GOT3 (cell line): ENCODE results near the gene DTD1.
"Not testable (repeated sequence)": the region's sequence is repeated elsewhere in the genome, so short reads cannot be mapped to it uniquely, and the experiment has no call there.

Source experiments
- DNase-seq: peaks from one replicate; lab custom pipeline; 2025; ENCODE audit warnings: mixed read lengths; lab: John Stamatoyannopoulos, UW

DTD1 gene

DNA sequence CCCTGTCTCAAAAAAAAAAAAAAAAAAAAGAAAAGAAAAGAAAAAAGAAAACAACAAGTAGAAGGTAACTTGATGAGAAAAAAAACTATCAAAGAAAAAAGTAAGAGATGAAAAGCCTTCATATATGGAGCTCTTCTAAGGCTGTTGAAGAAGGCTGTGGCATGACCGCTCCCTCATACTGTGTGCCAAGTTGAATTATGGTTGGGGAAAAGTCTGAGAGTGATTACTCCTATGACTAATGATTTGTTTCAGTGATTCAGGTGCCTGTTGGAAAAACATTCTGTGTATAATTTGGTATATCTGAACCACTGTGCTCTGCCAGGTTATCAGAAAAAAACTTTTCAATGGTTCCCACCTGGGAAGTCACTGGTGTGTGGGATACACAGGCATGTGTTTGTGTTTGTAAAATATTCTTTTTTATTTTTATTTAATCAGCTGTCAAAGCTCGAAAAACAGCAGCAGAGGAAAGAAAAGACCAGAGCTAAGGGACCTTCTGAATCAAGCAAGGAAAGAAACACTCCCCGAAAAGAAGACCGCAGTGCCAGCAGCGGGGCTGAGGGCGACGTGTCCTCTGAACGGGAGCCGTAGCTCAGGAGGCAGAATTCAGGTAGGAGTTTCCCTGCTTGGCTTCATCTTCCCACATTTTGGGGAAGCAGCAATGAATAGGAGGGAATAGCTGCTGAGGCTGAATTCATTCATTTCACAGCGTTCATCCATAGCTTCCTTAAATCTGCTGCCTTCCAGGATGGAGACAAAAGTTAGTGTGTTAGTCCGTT is 156.0 kb downstream of the DTD1 start:
- DNase-seq: no peak

GRCh38 chr20:18747090-18747489 is 159.2 kb downstream of the DTD1 start:
- DNase-seq: no peak

DNA sequence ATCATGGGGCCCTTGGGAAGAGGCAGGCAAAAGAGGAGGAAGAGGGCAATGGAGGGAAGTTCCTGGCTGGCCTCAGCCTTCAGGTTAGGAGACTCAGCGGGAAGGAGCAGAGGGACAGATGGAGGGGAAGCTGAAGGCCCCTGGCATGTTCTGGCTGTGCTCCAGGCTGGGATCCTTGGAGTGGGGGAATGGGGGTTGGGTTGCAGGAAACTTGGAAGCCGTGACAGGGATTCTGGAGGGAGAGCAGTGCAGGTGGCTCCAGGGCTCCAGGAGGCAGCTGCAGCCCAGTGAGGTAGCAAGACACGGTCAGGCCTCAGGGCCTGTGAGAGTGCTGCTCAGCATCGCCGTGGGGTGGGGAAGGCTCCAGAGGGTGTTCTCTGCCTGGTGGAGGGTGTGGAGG is 161.1 kb downstream of the DTD1 start:
- DNase-seq: no peak

DNA sequence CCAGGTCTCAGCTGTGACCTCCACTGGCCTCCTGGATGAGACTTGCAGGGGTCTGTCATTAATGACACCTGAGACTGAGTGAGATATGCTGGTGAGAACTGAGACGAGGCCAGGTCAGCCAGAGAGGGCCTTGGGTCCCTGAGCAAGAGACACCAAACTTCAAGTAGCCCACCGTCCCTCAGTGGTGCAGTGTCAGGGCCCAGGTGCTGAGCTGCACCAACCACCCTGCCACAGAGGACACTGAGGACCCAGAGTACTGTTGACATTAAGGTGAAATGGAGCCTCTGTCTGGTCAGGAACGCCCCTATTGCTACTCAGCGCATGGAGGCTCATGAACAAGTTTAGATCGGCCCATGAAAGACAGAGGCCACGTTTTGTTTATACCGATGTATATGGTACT is 161.7 kb downstream of the DTD1 start:
- no peak for DNase-seq

- DNase-seq: no peak
Observed at GRCh38 chr20:18750735-18751134, 162.9 kb downstream of the DTD1 start.

GRCh38 chr20:18754030-18754652 is 166.3 kb downstream of the DTD1 start:
- DNase-seq: no peak

- no peak for DNase-seq
Observed at GRCh38 chr20:18754653-18755045, 166.8 kb downstream of the DTD1 start.

DNA sequence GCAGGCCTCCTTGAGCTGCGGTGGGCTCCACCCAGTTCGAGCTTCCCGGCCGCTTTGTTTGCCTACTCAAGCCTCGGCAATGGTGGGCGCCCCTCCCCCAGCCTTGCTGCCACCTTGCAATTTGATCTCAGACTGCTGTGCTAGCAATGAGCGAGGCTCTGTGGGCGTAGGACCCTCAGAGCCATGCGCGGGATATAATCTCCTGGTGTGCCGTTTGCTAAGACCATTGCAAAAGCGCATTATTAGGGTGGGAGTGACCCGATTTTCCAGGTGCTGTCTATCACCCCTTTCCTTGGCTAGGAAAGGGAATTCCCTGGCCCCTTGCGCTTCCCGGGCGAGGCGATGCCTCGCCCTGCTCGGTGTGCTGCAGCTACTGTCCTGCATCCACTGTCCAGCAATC is 173.0 kb downstream of the DTD1 start:
- DNase-seq: not testable (repeated sequence)

DNA sequence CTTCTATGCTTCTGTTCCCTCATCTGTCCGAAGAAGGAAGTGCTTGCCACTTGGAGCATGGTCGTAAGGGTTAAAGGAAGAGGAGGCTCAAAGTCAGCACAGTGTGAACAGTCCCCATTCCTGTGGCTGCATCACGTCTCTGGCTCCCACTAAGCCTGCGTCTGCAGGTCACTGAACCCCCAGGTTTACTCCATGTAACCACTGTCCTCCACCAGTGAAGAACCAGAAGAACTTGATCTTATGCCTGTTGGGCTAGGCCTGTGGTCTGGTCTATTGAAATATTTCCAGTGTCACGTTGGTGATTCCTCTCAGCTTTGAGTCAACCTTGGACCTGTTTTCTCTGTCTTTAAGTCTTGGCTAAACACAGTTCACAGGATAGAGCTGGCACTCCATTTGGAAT is 179.8 kb downstream of the DTD1 start:
- DNase-seq: no peak

DNA sequence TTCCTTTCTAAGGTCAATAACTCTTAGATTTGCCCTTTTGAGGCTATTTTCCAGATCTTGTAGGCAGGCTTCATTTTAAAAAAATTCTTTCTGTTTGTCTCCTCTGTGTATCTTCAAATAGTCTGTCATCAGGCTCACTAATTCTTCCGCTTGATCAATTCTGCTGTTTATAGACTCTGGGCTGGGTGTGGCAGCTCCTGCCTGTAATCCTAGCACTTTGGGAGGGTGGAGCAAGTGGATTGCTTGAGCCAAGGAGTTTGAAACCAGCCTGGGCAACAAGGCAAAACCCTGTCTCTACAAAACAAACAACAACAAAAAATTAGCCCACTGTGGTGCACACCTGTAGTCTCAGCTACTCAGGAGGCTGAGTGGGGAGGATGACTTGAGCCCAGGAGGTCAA is 185.7 kb downstream of the DTD1 start:
- no peak for DNase-seq

DNA sequence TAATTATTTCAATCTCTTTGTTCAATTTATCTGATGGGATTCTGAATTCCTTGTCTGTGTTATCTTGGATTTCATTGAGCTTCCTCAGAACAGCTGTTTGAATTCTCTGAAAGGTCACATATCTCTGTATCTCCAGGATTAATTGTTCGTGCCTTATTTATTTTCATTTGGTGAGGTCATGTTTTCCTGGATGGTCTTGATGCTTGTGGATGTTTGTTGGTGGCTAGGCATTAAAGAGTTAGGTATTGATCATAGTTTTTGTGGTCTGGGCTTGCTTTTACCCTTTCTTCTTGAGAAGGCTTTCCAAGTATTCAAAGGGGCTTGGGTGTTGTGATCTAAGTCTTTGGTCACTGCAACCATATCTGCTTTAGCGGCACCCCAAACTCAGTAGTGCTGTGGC is 186.4 kb downstream of the DTD1 start:
- DNase-seq: no peak

DNA sequence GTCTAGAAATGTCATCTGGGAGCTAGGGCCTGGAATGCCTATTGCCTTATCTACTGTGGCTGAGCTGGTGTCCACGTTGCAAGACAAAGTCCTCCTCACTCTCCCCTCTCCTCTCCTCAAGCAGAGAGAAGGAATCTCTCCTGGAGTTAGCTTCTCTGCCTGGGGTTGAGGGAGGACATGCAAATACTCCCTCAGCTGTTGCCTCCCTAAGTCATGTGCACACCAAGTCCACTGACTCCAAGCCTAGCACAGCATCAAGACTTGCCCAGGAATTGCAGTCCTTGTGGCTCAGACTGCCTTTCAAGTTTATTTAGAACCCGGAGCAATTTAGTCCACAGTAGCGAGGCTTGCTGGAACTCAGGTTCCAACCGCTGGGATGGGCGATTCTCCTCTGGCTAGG is 187.8 kb downstream of the DTD1 start:
- DNase-seq: no peak

DNA sequence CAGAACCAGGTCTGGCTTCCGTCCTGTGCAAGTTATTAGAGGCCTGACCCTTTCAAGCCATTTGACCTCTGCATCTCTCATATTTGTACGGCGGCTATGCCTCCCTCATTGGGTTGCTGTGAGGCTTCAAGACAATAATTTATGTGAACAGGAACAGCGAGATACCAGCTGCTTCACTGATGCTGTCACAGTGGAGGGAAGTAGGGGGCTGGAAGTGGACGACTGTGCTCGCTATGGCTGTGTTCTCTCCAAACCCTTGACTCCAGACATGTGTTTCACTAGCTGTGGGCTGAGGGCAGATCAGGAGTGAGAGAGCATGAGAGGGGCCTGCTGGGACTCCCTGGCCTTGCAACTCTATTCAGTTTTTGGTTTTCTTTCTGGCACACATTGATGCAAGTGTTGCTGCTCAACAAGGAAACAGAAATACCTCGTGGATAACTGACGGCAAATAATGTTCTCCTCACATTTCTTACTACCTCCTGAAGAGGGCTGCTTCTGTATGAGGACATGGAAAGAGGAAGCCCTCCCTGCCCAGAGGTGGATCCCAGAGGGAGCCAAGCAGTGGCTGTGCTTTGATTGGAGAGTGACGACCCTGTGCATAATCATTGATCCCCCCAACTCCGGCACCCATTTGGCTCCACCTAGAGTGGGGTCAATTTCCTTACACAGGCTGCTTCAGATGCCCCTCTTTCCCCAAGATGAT is 191.0 kb downstream of the DTD1 start:
- DNase-seq: no peak

DNA sequence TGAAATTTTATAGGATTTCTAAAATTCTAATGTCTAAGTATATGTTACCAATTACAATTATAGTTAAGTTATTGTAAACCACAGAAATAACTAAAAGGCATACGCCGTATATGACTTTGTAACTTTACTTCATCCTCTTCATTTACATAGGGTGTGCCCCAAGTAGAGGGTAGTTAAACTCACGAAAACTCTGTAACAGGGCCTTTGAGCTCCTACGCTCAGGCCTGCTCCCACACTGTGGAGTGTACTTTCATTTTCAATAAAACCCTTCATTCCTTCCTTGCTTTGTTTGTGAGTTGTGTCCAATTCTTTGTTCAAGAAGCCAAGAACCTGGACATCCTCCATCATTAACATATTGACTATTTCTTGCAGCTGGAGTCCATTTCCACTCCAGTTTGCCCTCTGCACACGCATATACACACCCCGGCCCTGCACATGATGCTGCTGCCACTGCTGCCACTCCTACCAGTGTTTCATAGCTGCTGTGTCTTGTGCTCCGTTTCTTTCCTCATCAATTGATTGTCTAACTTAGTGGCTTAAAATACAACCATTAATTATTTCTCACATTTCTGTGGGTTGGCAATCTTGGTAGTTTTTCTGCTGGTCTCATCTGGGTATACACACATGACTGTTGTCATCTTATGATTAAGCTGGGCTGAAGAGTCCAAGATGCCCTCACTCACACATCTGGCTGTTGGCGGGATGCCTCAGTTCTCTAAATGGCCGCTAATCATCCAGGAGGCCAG is 192.7 kb downstream of the DTD1 start:
- DNase-seq: no peak

DNA sequence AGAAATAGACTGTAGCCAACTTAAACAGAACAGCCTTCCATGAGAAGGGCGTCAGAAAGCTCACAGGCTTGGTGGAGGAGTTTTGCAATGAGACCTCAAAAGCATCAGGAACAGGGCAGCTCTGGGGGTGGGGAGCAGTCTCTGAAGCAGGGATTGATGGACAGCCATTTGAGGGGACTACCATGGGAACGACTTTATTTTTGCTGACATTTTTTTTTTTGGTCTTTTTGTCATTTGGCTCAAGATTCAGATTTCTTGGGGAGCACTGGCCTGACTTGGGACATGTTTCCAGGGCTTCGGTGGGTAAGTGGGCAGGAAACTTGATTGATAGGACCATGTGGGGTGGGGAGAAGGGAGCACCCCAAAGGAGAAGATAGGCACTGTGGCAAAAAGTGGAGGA is 193.7 kb downstream of the DTD1 start:
- no peak for DNase-seq

- DNase-seq: no peak
Observed at GRCh38 chr20:18783385-18783959, 195.6 kb downstream of the DTD1 start.

GRCh38 chr20:18787046-18787445 is 199.2 kb downstream of the DTD1 start:
- DNase-seq: not testable (repeated sequence)

GRCh38 chr20:18788021-18788420 is 200.2 kb downstream of the DTD1 start:
- no peak for DNase-seq

- no peak for DNase-seq
Observed at GRCh38 chr20:18790787-18791186, 202.9 kb downstream of the DTD1 start.

- DNase-seq: peak; percentile 18
Observed at GRCh38 chr20:18793625-18794427, 206.0 kb downstream of the DTD1 start.

DNA sequence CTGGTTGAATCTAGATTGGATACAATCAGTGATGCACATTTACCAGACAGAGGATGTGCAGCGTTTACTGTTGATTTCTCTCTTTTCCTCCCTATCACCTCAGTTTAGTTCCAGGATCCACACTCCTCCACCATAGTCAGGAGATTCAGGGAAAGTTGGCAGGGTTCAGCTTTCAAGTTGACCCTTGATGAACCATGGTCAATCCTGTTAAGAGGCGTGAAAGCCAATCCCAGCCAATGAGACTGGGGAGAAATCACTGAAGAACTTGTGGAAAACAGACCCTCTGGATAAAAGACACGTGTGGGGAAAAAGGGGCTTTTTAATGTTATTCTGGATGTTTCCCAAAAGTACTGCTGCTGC is 206.6 kb downstream of the DTD1 start:
- no peak for DNase-seq
